ENCODE data around the gene KCNC1. TPM values are rescaled to one million over a fixed set of nuclear protein-coding genes. Genes with fewer than 3 reads are reported as not detected.
A peak's percentile ranks its signal among the peaks of the same experiment; 100 is the strongest.

Gene KCNC1
- total and polyA plus RNA-seq, 9 of the 15 experiments (the other 6 are each of a cell fraction or from before 2014, with no cell fraction given): 0.05 to 0.08 TPM; not detected in 7

GRCh38 chr11:17734418-17734911, at the start of gene KCNC1 (continued):
- TF ChIP-seq CHD7 (IDR thresholded peaks at IDR 0.05; ENCODE audit: low read depth, low read length): no peak
- no peak for TF ChIP-seq ZNF75A (CRISPR knock-in tag; IDR thresholded peaks at IDR 0.05)
- no peak for TF ChIP-seq ELK3 (CRISPR knock-in tag; IDR thresholded peaks at IDR 0.05)
- TF ChIP-seq NRF1 (conservative IDR thresholded peaks at IDR 0.05 in 1 of 2, IDR thresholded peaks at IDR 0.05 in 1 of 2): peak in 1 of 2 experiments; percentile 13; a peak in 2 of 4 replicates
- TF ChIP-seq SAFB2 (IDR thresholded peaks at IDR 0.05; ENCODE audit: borderline replicate concordance, low read depth, low read length, severe bottlenecking): no peak

Measured in K562 (cell line).